PC-3 (cell line): ENCODE measurements around the gene COL1A2.

ENCODE experiments used
- EZH2 ChIP-seq: fragments of 300-600 bp; sonication (generic); IDR thresholded peaks from one replicate; pipeline ENCODE4 v1.6.1; 2017; ENCODE audit warnings: antibody characterized with exemption, mild to moderate bottlenecking, low read length; ENCODE audit not compliant: unreplicated experiment
- TF ChIP-seq, protein P1 (sequence below): fragments of 300-600 bp; sonication (generic); conservative IDR thresholded peaks from 2 replicates; pipeline ENCODE4 v1.5.1; 2017; ENCODE audit warnings: antibody characterized with exemption, low read depth, mild to moderate bottlenecking, low read length

DNA sequence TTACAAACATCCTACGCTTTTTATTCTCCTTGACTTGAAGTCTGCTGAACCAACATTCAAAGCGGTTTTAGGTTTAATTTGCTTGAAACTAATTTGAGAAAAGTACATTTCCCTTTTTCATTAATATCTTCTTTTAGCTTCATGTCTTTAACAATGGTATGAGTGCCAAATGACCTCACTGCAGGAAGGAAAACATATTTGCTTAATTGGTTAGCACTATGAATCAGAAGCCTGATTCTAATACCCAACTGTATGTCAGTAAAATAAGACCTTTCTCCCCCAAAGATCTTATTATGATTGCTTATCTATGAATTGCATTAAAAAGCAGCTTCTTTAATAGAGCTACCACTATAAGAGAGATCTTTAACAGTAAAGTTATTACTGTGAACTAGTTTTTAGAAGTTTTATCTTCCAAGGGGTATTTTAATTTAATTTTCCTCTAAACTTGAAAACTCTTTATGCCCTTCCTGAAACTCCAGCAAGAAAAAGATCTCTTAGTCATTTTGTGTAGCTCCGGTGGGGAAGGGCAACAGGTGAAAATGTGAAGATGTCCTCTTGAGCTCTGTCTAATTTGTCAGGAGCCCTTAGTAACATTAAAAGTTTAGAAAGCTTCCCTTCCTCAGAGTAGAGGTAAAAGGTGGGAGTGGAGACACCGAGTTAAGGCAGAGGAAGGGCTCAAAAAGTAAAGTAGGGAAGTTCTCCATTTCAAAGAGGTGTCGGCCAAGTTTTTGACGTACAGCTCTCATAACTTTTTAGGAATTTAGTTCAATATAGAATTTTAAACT, 6.1 kb downstream of the COL1A2 start:
- TF ChIP-seq, protein P1, sequence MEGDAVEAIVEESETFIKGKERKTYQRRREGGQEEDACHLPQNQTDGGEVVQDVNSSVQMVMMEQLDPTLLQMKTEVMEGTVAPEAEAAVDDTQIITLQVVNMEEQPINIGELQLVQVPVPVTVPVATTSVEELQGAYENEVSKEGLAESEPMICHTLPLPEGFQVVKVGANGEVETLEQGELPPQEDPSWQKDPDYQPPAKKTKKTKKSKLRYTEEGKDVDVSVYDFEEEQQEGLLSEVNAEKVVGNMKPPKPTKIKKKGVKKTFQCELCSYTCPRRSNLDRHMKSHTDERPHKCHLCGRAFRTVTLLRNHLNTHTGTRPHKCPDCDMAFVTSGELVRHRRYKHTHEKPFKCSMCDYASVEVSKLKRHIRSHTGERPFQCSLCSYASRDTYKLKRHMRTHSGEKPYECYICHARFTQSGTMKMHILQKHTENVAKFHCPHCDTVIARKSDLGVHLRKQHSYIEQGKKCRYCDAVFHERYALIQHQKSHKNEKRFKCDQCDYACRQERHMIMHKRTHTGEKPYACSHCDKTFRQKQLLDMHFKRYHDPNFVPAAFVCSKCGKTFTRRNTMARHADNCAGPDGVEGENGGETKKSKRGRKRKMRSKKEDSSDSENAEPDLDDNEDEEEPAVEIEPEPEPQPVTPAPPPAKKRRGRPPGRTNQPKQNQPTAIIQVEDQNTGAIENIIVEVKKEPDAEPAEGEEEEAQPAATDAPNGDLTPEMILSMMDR: no peak
- no peak for TF ChIP-seq EZH2
